Epithelial cell of esophagus (primary cell): ENCODE measurements around the gene PODXL2.

Source experiments
- DNase-seq: peaks from one replicate; pipeline ENCODE4 v3.0.0; 2010; ENCODE audit warnings: low read depth
- H3K4me3 ChIP-seq: 2 replicates; pipeline ENCODE4 v1.5.1; 2011; ENCODE audit warnings: mild to moderate bottlenecking, low read length, control low read depth
- TF ChIP-seq, protein P1 (sequence below): IDR thresholded peaks from 2 replicates; pipeline ENCODE4 v1.5.1; 2011; ENCODE audit warnings: low read depth, mild to moderate bottlenecking, low read length, control low read depth, inconsistent platforms; ENCODE audit not compliant: insufficient read depth; ENCODE audit errors: missing control alignments

PODXL2 gene

DNA sequence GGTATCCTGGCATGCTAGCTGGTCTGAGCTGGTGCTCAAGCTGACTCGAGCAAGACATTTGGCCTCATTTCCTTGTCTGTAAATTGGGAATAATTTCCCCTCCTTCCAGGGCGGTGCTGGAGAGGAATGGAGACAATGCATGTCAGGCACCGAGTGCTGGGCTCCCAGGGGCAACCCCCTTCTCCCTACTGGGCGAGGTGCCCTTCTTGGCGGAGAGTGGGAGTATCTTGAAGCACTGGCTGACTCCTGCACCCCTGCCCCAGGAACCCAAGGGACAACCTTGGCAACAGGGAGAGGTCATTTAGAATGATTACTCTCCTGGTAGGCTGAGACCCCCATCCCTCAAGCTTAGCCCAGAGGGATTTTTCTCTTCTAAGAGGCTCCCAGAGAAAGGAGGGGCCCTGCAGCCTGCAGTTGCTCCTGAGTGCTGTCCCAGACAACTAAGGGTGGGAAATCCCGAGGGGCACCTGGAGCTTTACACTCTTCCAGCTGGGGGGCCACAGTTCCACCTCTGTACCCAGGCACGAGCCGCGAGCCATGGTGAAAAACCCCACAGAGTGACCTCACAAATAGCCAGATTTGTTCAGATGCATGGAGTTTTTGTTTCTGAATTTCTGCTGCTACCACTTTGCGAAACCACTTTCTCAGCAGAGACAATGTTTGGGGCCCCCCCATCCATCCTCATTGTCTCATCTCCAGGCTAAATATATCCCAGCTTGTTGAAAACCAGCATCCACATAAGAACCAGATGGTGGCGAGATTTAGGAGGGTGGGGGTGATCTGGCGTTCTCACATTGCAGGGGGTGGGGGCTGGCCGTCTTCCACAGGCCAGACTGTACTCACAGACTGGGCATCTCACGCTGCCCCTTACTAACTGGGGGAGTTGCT is 88.6 kb downstream of the PODXL2 start:
- TF ChIP-seq, protein P1, sequence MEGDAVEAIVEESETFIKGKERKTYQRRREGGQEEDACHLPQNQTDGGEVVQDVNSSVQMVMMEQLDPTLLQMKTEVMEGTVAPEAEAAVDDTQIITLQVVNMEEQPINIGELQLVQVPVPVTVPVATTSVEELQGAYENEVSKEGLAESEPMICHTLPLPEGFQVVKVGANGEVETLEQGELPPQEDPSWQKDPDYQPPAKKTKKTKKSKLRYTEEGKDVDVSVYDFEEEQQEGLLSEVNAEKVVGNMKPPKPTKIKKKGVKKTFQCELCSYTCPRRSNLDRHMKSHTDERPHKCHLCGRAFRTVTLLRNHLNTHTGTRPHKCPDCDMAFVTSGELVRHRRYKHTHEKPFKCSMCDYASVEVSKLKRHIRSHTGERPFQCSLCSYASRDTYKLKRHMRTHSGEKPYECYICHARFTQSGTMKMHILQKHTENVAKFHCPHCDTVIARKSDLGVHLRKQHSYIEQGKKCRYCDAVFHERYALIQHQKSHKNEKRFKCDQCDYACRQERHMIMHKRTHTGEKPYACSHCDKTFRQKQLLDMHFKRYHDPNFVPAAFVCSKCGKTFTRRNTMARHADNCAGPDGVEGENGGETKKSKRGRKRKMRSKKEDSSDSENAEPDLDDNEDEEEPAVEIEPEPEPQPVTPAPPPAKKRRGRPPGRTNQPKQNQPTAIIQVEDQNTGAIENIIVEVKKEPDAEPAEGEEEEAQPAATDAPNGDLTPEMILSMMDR: no peak
- no peak overlapping the region for H3K4me3 ChIP-seq
- no peak for DNase-seq

DNA sequence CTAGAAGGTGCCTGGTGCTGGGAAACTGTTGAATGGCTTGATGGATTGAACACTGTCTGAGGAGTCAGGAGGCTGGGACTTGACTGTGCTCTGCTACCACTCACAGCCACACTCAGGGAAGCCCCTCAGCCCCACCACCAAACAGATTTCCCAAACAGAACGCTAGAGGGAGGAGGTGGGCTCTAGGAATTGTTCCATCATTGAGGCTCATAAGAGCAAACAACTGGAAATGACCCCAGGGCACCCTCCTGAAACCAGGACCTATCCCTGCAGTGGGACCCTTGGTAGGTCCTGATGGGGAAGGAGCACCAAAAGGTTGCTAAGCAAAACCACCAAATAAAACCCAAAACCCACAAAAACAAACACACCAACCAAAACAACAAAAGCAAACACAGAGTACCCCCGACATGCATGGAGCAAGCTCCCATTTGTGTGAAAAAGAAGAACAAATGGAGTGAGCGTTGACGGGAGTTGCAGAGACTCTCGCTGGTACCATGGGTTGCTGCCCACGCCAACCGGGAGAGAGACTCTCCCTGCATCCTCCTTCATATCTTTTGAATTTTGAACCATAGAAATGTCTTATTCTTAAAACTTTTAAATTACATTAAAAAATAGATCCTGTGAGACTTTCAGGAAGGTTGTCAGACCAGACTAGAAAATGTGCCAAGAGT is 89.4 kb downstream of the PODXL2 start:
- TF ChIP-seq, protein P1: no peak
- no peak for DNase-seq
- no peak overlapping the region for H3K4me3 ChIP-seq

DNA sequence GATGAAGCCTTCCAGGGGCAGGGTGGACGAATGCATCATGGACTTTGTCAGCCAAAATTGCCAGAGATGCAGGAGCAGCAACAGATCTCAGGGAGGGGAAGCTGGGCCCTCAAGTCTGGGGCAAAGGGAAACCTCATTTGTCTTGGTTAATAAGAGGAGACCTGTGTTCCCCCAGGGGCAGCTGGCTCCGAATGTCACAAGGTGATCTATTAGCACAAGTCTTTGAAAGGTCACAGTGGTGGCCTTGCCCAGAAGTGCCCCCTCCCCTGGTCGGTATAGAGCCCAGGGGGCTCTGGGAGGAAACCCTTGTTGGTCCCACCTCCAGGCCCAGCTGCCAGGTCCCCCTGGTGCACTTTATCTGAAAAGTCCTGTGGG is 89.9 kb downstream of the PODXL2 start:
- TF ChIP-seq, protein P1: no peak
- no peak for DNase-seq
- H3K4me3 ChIP-seq: no peak overlapping the region

DNA sequence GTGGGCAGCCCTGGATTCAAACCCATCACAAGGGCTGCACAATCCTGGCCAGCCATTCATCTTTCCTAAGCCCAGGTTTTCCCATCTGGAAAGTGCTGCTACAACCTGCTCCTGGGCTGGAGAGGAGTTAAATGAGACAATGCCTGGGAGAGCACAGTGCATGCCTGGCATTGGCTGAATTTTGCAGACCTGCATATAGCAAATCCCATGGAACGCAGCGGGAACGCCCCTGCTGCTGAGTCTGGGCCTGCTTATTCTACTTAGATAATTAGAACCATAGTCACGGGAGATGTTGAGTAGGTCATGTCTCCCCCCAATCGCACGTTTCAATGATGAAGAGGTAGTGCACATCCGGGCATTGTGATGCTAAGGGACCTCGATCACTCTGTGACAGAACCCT is 90.4 kb downstream of the PODXL2 start:
- no peak for DNase-seq
- no peak overlapping the region for H3K4me3 ChIP-seq
- TF ChIP-seq, protein P1: no peak

DNA sequence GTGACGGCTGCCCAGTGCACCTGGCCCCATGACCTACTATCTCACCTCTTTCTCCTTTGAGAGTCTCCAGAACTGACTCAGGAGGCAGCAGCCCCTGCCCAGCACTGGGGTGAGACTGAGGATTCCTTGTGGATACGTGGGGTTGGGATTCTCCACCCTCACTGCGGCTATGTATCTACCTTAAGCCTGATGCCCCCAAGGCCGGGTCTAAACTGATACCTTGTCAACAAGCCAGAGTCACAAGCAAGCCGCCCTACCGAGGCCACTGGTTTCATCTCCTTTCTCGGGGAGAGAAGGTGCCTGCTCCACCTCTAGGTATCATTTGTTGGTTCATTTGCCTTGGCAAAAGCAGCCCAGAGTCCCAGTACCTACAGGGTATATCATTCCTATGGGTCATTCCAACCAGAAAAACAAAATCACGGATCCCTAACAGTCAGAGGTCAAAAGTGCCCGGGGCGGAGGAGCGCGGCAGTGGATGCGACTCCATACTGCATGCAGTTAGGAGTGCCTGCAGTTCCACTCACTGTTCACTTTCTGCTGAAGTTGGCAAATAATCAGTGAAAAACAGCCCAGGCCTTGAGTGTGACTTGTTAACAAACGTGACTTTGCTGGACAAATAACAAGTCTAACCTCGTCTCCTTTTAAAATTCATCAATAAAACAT is 91.3 kb downstream of the PODXL2 start:
- TF ChIP-seq, protein P1: no peak
- DNase-seq: no peak
- H3K4me3 ChIP-seq: no peak overlapping the region

DNA sequence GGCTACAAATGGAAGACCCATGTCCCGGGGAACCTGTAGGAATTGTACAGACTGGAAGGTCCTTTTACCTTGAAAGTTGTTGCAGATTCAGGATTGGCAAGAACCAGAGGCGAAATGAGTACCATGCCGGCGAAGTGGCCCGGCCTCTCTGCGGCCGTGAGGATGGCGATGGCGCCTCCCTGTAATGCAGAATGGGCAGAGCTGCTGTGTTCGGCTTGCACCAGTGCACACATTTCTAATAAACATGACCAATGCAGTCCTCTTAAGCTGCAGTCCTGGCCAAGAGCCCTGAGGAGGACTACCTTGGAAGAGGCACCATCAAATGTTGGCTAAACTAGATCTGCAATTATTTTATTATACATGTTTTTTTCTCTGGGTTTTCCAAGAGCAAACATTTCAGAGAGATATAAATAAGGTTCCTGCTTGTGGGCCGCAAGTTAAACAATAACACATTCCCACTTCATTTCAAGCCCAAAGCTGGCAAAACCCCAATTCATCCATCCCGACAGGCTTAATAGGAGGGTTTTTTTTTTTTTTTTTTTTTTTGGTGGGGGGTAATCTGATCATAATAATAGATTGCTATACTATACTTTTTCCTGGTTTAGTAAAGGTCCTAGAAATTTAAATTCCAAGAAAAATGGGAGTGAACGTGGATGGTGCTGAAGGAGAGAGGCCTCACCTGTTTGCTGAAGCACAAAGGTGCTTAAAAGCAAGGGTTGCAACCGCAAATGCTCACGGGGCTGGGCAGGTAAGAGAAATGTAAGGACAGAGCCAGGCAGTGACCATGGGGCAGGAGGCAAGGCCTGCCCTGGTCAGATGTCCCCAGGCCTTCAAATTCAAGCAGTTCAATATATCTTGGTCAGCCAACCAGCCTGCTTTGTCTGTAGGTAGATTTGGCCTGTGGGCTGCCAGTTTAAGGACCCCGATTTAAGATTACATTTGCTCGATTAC is 92.3 kb downstream of the PODXL2 start:
- no peak for DNase-seq
- no peak overlapping the region for H3K4me3 ChIP-seq
- TF ChIP-seq, protein P1: no peak
